ENCODE data around the gene S100A11. TPM values are rescaled to one million over a fixed set of nuclear protein-coding genes. Genes with fewer than 3 reads are reported as not detected.

The S100A11 gene
- total RNA-seq, 5 donors from 2014 or later (not counting 1 experiment from before 2014, with no cell fraction given), result 37.3 to 254 (median 195) TPM

DNA sequence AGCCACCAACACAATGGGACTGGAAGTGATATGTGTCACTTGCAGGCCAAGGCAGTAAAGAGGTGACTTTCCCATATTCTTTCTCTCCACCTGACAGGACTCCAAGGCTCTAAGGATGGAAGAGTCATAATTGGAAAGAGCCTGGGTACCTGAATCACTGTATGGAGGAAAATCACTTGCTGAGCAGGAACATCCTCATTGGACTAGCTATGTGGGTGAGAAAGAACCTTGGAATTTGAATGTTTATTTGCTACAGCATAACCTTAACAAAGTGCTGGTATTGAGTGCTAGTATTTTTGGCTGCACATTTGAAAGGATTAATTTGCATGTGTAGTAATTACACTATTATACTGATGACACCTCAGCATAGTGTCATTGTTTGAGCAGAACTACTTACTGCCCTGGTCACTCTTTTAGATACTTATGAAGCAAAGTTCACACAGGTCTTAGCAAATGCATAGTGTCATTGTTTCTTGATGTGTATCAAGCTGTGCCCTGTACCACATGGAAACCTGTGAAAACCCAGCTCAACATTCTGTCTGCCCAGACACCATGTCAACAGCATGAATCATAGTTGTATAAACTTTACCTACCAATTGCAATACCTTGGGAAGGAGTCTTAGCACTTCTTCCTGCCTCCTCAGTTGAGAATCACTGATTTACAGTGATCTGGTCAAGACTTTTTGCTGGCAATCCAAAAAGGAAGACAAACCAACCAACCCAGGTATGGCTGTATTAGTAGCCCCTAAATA is 38.0 kb downstream of the S100A11 start:
- ChIA-PET CTCF (interaction anchor here (0.6 to 7.7 kb wide), 8 partner anchors 11 to 339 kb away, joined by 3 to 95 read pairs (median 4); partner anchors contain the start of gene THEM4 (in 1 of the 2)), POLR2A (interaction anchor here (0.5 to 0.7 kb wide), 2 partner anchors 36 to 323 kb away, joined by 3 to 5 read pairs; no protein-coding TSS in a partner anchor)
- no peaks in the 10 kb centered on the region for H3K9me3 ChIP-seq
- H3K27me3 ChIP-seq (replicated peaks in 1 of 2; ENCODE audit: control insufficient read depth in 2 of 2, extremely low read depth in 1 of 2, insufficient read depth in 2 of 2, low read length in 1 of 2), result peaks cover 0 to 3% of the 10 kb centered on the region in 2 experiments
- Mint-ChIP-seq H3K27ac (no peak overlapping the region), H3K4me3 (no peak overlapping the region), H3K4me1 (peaks cover 5 to 15% (median 6%) of the 10 kb centered on the region in 3 donors), H3K36me3 (no peaks in the 10 kb centered on the region), H3K27me3 (peaks cover 6 to 7% of the 10 kb centered on the region in 2 donors), H3K9me3 (no peaks in the 10 kb centered on the region)
- no peak overlapping the region for H3K27ac ChIP-seq (ENCODE audit: low read length)
- DNase-seq (no peak), ATAC-seq (replicated peaks in 1 of 4) (no peak)
- H3K36me3 ChIP-seq (ENCODE audit: control insufficient read depth in 2 of 2, extremely low read depth in 1 of 2, insufficient read depth in 1 of 2, low read length in 1 of 2), result no peaks in the 10 kb centered on the region
- no peak overlapping the region for H3K4me3 ChIP-seq (ENCODE audit: control insufficient read depth in 1 of 2, extremely low read depth in 1 of 2, low read length in 1 of 2)
- peaks cover 4 to 12% of the 10 kb centered on the region in 2 experiments for H3K4me1 ChIP-seq (ENCODE audit: control insufficient read depth in 1 of 2, extremely low read depth in 1 of 2, insufficient read depth in 2 of 2, low read length in 2 of 2)

DNA sequence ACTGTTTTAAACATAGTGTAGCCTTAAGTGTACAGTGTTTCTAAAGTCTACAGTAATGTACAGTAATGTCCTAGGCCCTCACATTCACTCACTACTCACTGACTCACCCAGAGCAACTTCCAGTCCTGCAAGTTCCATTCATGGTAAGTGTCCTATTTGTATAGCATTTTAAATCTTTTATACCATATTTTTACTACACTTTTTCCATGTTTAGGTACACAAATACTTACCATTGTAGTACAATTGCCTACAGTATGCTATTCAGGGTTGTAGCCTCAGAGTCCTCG is 39.6 kb downstream of the S100A11 start:
- ATAC-seq (replicated peaks in 1 of 4) (no peak), DNase-seq (no peak)
- Histone ChIP-seq H3K36me3 (ENCODE audit: control insufficient read depth in 2 of 2, extremely low read depth in 1 of 2, insufficient read depth in 1 of 2, low read length in 1 of 2) (no peaks in the 10 kb centered on the region), H3K27ac (ENCODE audit: low read length) (no peak overlapping the region), H3K27me3 (replicated peaks in 1 of 2; ENCODE audit: control insufficient read depth in 2 of 2, extremely low read depth in 1 of 2, insufficient read depth in 2 of 2, low read length in 1 of 2) (peaks cover 0 to 2% of the 10 kb centered on the region in 2 experiments), H3K4me3 (ENCODE audit: control insufficient read depth in 1 of 2, extremely low read depth in 1 of 2, low read length in 1 of 2) (no peak overlapping the region), H3K9me3 (no peaks in the 10 kb centered on the region), H3K4me1 (ENCODE audit: control insufficient read depth in 1 of 2, extremely low read depth in 1 of 2, insufficient read depth in 2 of 2, low read length in 2 of 2) (peaks cover 10 to 20% of the 10 kb centered on the region in 2 experiments)
- H3K36me3 Mint-ChIP-seq, result no peaks in the 10 kb centered on the region
- H3K4me3 Mint-ChIP-seq, result no peak overlapping the region
- ChIA-PET CTCF (interaction anchor here in 1 of 2 donors (1.2 to 6.6 kb wide), 2 partner anchors 28 to 106 kb away, joined by 4 to 95 read pairs; no protein-coding TSS in a partner anchor), POLR2A (no interaction called here)
- peaks cover 0 to 6% of the 10 kb centered on the region in 2 donors for H3K27me3 Mint-ChIP-seq
- H3K9me3 Mint-ChIP-seq, result no peaks in the 10 kb centered on the region
- peaks cover 14 to 23% (median 15%) of the 10 kb centered on the region in 3 donors for H3K4me1 Mint-ChIP-seq
- H3K27ac Mint-ChIP-seq, result no peak overlapping the region
- no CpG with 5 or more reads among the region's 1 CpG for WGBS (ENCODE audit: insufficient coverage)

DNA sequence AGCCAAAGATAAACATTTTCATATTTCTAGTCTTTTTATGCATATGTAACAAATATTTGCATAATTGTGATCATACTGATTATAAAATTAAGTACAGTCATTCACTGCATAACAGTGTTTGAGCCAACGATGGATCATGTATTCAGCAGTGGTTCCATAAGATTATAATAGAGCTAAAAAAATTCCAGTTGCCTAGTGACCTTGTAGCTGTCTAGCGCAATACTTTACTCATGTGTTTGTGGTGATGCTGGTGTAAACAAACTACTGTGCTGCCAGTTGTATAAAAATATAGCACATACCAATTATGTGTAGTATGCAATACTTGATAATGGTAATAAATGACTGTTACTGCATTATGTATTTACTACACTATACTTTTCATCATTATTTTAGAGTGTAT is 41.0 kb downstream of the S100A11 start:
- Mint-ChIP-seq H3K4me3 (no peak overlapping the region), H3K27ac (no peak overlapping the region)
- no peak for ATAC-seq (replicated peaks in 1 of 4)

DNA sequence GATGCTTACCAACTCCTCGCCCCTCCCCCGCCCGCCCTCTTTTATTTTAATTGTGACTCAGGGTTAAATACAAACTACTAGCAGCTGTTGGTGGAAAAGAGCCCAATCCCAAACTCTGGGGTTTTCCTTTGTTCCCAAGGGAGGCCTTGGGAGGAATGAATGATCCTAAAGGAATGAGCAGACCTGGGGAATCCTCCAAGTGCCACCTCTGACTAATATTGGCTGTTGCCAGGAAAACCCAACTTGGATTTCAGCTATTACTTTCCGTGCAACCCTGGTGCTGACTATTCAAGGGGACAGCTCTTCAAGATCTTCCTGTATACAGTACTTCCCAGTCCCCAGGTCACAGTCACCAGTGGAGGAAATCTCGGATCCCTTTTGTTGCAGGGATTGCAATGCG is 41.8 kb downstream of the S100A11 start:
- Mint-ChIP-seq H3K4me1 (peaks cover 35 to 43% (median 37%) of the 10 kb centered on the region in 3 donors), H3K4me3 (peak overlapping the region; percentile 31 to 70 (median 62)), H3K27ac (peak overlapping the region; percentile 91), H3K9me3 (no peaks in the 10 kb centered on the region), H3K27me3 (no peaks in the 10 kb centered on the region), H3K36me3 (peaks cover 3% of the 10 kb centered on the region)
- peaks cover 0 to 3% of the 10 kb centered on the region in 2 donors for H3K36me3 ChIP-seq (ENCODE audit: control insufficient read depth in 2 of 2, extremely low read depth in 1 of 2, insufficient read depth in 1 of 2, low read length in 1 of 2)
- DNase-seq (peak in 1 of 35 experiments; percentile 17), ATAC-seq (replicated peaks in 1 of 4) (no peak)
- ChIA-PET CTCF (interaction anchor here in 1 of 2 donors (0.6 to 3.1 kb wide), 3 partner anchors 27 to 107 kb away, joined by 5 to 19 read pairs (median 17); no protein-coding TSS in a partner anchor), POLR2A (interaction anchor here in 1 of 2 donors (0.5 kb wide), 1 partner anchor 12 kb away, joined by 6 read pairs; no protein-coding TSS in a partner anchor)
- H3K4me3 ChIP-seq (ENCODE audit: control insufficient read depth in 1 of 2, extremely low read depth in 1 of 2, low read length in 1 of 2), result no peak overlapping the region
- H3K4me1 ChIP-seq (ENCODE audit: control insufficient read depth in 1 of 2, extremely low read depth in 1 of 2, insufficient read depth in 2 of 2, low read length in 2 of 2), result peaks cover 12 to 28% of the 10 kb centered on the region in 2 experiments
- peak overlapping the region; percentile 89 for H3K27ac ChIP-seq (ENCODE audit: low read length)
- WGBS (ENCODE audit: insufficient coverage), result 100% methylated on average over 1 of the region's 6 CpGs
- peaks cover 0 to 2% of the 10 kb centered on the region in 2 experiments for H3K27me3 ChIP-seq (replicated peaks in 1 of 2; ENCODE audit: control insufficient read depth in 2 of 2, extremely low read depth in 1 of 2, insufficient read depth in 2 of 2, low read length in 1 of 2)
- H3K9me3 ChIP-seq, result no peaks in the 10 kb centered on the region

More for the DNA sequence above, 41.0 kb downstream of the S100A11 start:
- WGBS (ENCODE audit: insufficient coverage), result no CpG with 5 or more reads among the region's 2 CpGs
- H3K36me3 Mint-ChIP-seq, result peaks cover 3% of the 10 kb centered on the region
- POLR2A ChIA-PET, result interaction anchor here in 1 of 2 donors (0.9 to 1.0 kb wide), 2 partner anchors 28 to 104 kb away, joined by 3 to 8 read pairs; no protein-coding TSS in a partner anchor
- no peaks in the 10 kb centered on the region for H3K9me3 ChIP-seq
- no peaks in the 10 kb centered on the region for H3K9me3 Mint-ChIP-seq
- H3K27ac ChIP-seq (ENCODE audit: low read length), result no peak overlapping the region
- peaks cover 0 to 2% of the 10 kb centered on the region in 2 experiments for H3K27me3 ChIP-seq (replicated peaks in 1 of 2; ENCODE audit: control insufficient read depth in 2 of 2, extremely low read depth in 1 of 2, insufficient read depth in 2 of 2, low read length in 1 of 2)
- CTCF ChIA-PET, result interaction anchor here (0.6 to 3.1 kb wide), 10 partner anchors 9 to 195 kb away, joined by 3 to 19 read pairs (median 4); no protein-coding TSS in a partner anchor
- peaks cover 0 to 5% of the 10 kb centered on the region in 2 donors for H3K27me3 Mint-ChIP-seq
- no peaks in the 10 kb centered on the region for H3K36me3 ChIP-seq (ENCODE audit: control insufficient read depth in 2 of 2, extremely low read depth in 1 of 2, insufficient read depth in 1 of 2, low read length in 1 of 2)
- no peak overlapping the region for H3K4me3 ChIP-seq (ENCODE audit: control insufficient read depth in 1 of 2, extremely low read depth in 1 of 2, low read length in 1 of 2)
- H3K4me1 Mint-ChIP-seq, result peaks cover 29 to 35% (median 29%) of the 10 kb centered on the region in 3 donors
- DNase-seq, result peak in 1 of 35 experiments; percentile 24
- H3K4me1 ChIP-seq (ENCODE audit: control insufficient read depth in 1 of 2, extremely low read depth in 1 of 2, insufficient read depth in 2 of 2, low read length in 2 of 2), result peaks cover 12 to 27% of the 10 kb centered on the region in 2 experiments

DNA sequence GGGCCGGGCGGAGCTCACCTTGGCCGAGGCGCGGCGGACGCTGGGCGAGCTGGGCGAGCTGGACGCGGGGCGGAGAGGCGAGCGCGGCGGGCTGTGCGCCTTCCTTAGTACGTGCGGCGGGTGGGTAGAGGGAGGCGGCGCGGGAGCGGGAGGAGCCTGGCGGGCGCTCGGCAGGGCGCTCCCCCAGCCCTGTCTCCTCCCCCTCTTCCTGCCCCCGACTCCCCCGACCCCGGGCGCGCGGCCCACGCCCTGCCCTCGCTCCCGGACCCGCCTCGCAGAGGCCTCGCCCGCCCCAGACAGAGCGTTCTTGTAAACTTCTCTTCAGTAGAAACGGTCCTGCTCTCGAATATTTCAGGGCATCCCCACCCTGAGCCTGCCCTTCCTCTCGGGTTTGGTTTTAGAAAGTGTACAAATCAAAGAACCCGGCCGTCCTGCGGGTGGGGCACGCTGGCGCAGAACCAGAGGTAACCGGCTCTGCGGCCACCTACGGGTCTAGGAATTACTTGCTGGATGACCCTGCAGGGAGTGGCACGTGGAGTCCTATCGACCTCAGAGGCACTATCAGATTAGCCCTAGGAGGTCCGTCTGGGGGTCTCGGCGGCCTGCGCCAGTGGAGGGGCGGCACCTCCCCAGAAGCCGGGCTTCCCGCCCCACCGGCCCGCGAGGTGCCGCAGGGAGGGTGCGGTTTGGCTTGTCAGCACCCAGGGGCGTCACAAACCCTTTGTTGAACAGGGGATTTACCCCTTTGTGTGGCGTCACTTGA is 42.9 kb downstream of the S100A11 start, which contains the start of gene S100A10:
Gene S100A10 (minus strand): TSS at position 126 of the 763 bp plus-strand sequence. CDS start 7,629 bp downstream, outside the sequence.
- WGBS (ENCODE audit: insufficient coverage), result under 1% methylated on average over 40 of the region's 69 CpGs
- H3K27ac ChIP-seq (ENCODE audit: low read length), result peak within 1 kb of the TSS; percentile 89
- DNase-seq, result peak; percentile 66 to 88 (median 76)
- no peaks in the 10 kb centered on the region for H3K27me3 Mint-ChIP-seq
- H3K36me3 ChIP-seq (ENCODE audit: control insufficient read depth in 2 of 2, extremely low read depth in 1 of 2, insufficient read depth in 1 of 2, low read length in 1 of 2), result peaks cover 0 to 6% of the 10 kb centered on the region in 2 donors
- peak within 1 kb of the TSS; percentile 65 to 92 for H3K4me3 ChIP-seq (ENCODE audit: control insufficient read depth in 1 of 2, extremely low read depth in 1 of 2, low read length in 1 of 2)
- H3K9me3 Mint-ChIP-seq, result no peaks in the 10 kb centered on the region
- H3K27ac Mint-ChIP-seq, result peak within 1 kb of the TSS; percentile 96 to 97
- ChIA-PET POLR2A (no interaction called here), CTCF (interaction anchor here in 1 of 2 donors (1.1 to 3.1 kb wide), 2 partner anchors 26 to 60 kb away, joined by 3 to 19 read pairs; no protein-coding TSS in a partner anchor)
- ATAC-seq (replicated peaks in 1 of 4), result peak; percentile 89 to 94 (median 91)
- H3K4me3 Mint-ChIP-seq, result peak within 1 kb of the TSS; percentile 93 to 97 (median 96)
- peaks cover 46 to 54% (median 47%) of the 10 kb centered on the region in 3 donors for H3K4me1 Mint-ChIP-seq
- peaks cover 12 to 38% of the 10 kb centered on the region in 2 experiments for H3K4me1 ChIP-seq (ENCODE audit: control insufficient read depth in 1 of 2, extremely low read depth in 1 of 2, insufficient read depth in 2 of 2, low read length in 2 of 2)
- H3K9me3 ChIP-seq, result no peaks in the 10 kb centered on the region
- H3K27me3 ChIP-seq (replicated peaks in 1 of 2; ENCODE audit: control insufficient read depth in 2 of 2, extremely low read depth in 1 of 2, insufficient read depth in 2 of 2, low read length in 1 of 2), result peaks cover 0 to 2% of the 10 kb centered on the region in 2 experiments
- peaks cover 3% of the 10 kb centered on the region for H3K36me3 Mint-ChIP-seq
